A673 (cell line): Measurements from ENCODE around the gene DHRS1. TPM values are rescaled to one million over a fixed set of nuclear protein-coding genes. Genes with fewer than 3 reads are reported as not detected.
A peak's percentile ranks its signal among the peaks of the same experiment; 100 is the strongest.
"Not testable (repeated sequence)": the region's sequence is repeated elsewhere in the genome, so short reads cannot be mapped to it uniquely, and the experiment has no call there.

Experiments
- BruUV-seq: library from RNA; stranded (reverse); fragments of 400-500 nt; replicated peaks from 2 replicates; lab custom pipeline; 2021; lab: Mats Ljungman, UMichigan
- CTCF ChIA-PET: fragments of 300-600 bp; sonication (Branson Sonifier 250); formaldehyde crosslinking; loops from one replicate; lab custom pipeline; 2022; ENCODE audit warnings: antibody characterized with exemption; lab: Charles Lee
- POLR2A ChIA-PET: fragments of 300-600 bp; sonication (Branson Sonifier 250); formaldehyde crosslinking; loops from one replicate; lab custom pipeline; 2022; ENCODE audit warnings: antibody characterized with exemption; ENCODE audit not compliant: low non-redundant PET; lab: Charles Lee
- DNase-seq: peaks from one replicate; pipeline ENCODE4 v3.0.0-alpha.2; 2015; ENCODE audit warnings: low spot score
- H3K27ac ChIP-seq: fragments of 200-600 bp; sonication (generic); 2 replicates; pipeline ENCODE4 v1.5.1; 2016; ENCODE audit warnings: mixed run types, low read depth, mild to moderate bottlenecking, mixed read lengths, antibody characterized with exemption, low read length; ENCODE audit not compliant: poor library complexity, severe bottlenecking
- H3K27me3 ChIP-seq: fragments of 200-600 bp; sonication (generic); replicated peaks from 2 replicates; pipeline ENCODE4 v1.6.1; 2017; ENCODE audit warnings: mixed run types, low read depth, mild to moderate bottlenecking, mixed read lengths, antibody characterized with exemption, low read length; ENCODE audit not compliant: insufficient read depth, poor library complexity
- H3K36me3 ChIP-seq: fragments of 200-600 bp; sonication (generic); 2 replicates; pipeline ENCODE4 v1.6.1; 2016; ENCODE audit warnings: mixed run types, mild to moderate bottlenecking, mixed read lengths, antibody characterized with exemption, low read length; ENCODE audit not compliant: insufficient read depth, poor library complexity, severe bottlenecking
- H3K4me1 ChIP-seq: fragments of 200-600 bp; sonication (generic); 2 replicates; pipeline ENCODE4 v1.6.1; 2017; ENCODE audit warnings: mixed run types, mild to moderate bottlenecking, mixed read lengths, antibody characterized with exemption, low read length; ENCODE audit not compliant: insufficient read depth, poor library complexity, severe bottlenecking
- H3K4me3 ChIP-seq: fragments of 200-600 bp; sonication (generic); 2 replicates; pipeline ENCODE4 v1.5.1; 2016; ENCODE audit warnings: low read depth, mixed run types, mild to moderate bottlenecking, mixed read lengths, low read length; ENCODE audit not compliant: poor library complexity, severe bottlenecking
- H3K9me3 ChIP-seq: fragments of 200-600 bp; sonication (generic); 2 replicates; pipeline ENCODE4 v1.6.1; 2016; ENCODE audit warnings: mixed run types, low read depth, mild to moderate bottlenecking, mixed read lengths, antibody characterized with exemption, low read length; ENCODE audit not compliant: poor library complexity, severe bottlenecking
- EZH2 ChIP-seq: fragments of 200-600 bp; sonication (generic); IDR thresholded peaks from 2 replicates; pipeline ENCODE4 v1.6.1; 2017; ENCODE audit warnings: borderline replicate concordance, low read depth, mild to moderate bottlenecking, mixed read lengths, antibody characterized with exemption, low read length; ENCODE audit not compliant: poor library complexity, severe bottlenecking
- intact Hi-C: fragments of 100-400 bp; cut with micrococcal nuclease; formaldehyde crosslinking; loops from one replicate; pipeline ENCODE4 v1.10.0; 2022; ENCODE audit not compliant: unreplicated experiment
- total RNA-seq: library from RNA; stranded (reverse); gene quantifications from 2 replicates; pipeline ENCODE4 v1.2.3, GENCODE V29; 2021
- TF ChIP-seq, protein P1 (sequence below): fragments of 300-800, 200-600 bp; sonication (generic); conservative IDR thresholded peaks from 2 replicates; pipeline ENCODE4 v1.5.1; 2017; ENCODE audit warnings: low read depth, mild to moderate bottlenecking, antibody characterized with exemption, low read length, moderate library complexity, mixed read lengths

The DHRS1 gene
- total RNA-seq, 1 experiment from 2014 or later: 13.3 TPM

GRCh38 chr14:24329736-24330135 lies 30.2 kb upstream of the DHRS1 start:
- no peaks in the 10 kb centered on the region for H3K27me3 ChIP-seq
- no peak overlapping the region for H3K27ac ChIP-seq
- H3K36me3 ChIP-seq: no peaks in the 10 kb centered on the region
- no peak for DNase-seq
- ChIA-PET CTCF (interaction anchor here (1.3 kb wide), 1 partner anchor 108 kb away, joined by 3 read pairs; no protein-coding TSS in a partner anchor), POLR2A (no interaction called here)
- peaks cover 10% of the 10 kb centered on the region for H3K4me1 ChIP-seq
- no TSS peak for BruUV-seq
- intact Hi-C loops: no loop called here
- no peak for TF ChIP-seq EZH2
- TF ChIP-seq, protein P1, sequence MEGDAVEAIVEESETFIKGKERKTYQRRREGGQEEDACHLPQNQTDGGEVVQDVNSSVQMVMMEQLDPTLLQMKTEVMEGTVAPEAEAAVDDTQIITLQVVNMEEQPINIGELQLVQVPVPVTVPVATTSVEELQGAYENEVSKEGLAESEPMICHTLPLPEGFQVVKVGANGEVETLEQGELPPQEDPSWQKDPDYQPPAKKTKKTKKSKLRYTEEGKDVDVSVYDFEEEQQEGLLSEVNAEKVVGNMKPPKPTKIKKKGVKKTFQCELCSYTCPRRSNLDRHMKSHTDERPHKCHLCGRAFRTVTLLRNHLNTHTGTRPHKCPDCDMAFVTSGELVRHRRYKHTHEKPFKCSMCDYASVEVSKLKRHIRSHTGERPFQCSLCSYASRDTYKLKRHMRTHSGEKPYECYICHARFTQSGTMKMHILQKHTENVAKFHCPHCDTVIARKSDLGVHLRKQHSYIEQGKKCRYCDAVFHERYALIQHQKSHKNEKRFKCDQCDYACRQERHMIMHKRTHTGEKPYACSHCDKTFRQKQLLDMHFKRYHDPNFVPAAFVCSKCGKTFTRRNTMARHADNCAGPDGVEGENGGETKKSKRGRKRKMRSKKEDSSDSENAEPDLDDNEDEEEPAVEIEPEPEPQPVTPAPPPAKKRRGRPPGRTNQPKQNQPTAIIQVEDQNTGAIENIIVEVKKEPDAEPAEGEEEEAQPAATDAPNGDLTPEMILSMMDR: no peak
- H3K9me3 ChIP-seq: no peaks in the 10 kb centered on the region
- no peak overlapping the region for H3K4me3 ChIP-seq

- H3K27ac ChIP-seq: no peak overlapping the region
- no peak overlapping the region for H3K4me3 ChIP-seq
- no peaks in the 10 kb centered on the region for H3K9me3 ChIP-seq
- no peaks in the 10 kb centered on the region for H3K27me3 ChIP-seq
- no TSS peak for BruUV-seq
- H3K4me1 ChIP-seq: peaks cover 6% of the 10 kb centered on the region
- ChIA-PET POLR2A (no interaction called here), CTCF (interaction anchor here (1.2 to 1.3 kb wide), 2 partner anchors 102 to 108 kb away, joined by 3 to 7 read pairs; no protein-coding TSS in a partner anchor)
- no peak for DNase-seq
- intact Hi-C loops: no loop called here
- no peaks in the 10 kb centered on the region for H3K36me3 ChIP-seq
- TF ChIP-seq EZH2: no peak
- TF ChIP-seq, protein P1: no peak
These were observed 29.6 kb upstream of the DHRS1 start for GRCh38 chr14:24329073-24329663.

- BruUV-seq, H3K27ac ChIP-seq, H3K4me3 ChIP-seq, H3K36me3 ChIP-seq, DNase-seq, H3K27me3 ChIP-seq, intact Hi-C loops, H3K4me1 ChIP-seq, H3K9me3 ChIP-seq: not testable (repeated sequence)
- TF ChIP-seq, protein P1: peak; percentile 48
- ChIA-PET POLR2A (interaction anchor here (0.6 kb wide), 1 partner anchor 10 kb away, joined by 3 read pairs; no protein-coding TSS in a partner anchor), CTCF (interaction anchor here (1.2 to 1.5 kb wide), 3 partner anchors 104 to 109 kb away, joined by 5 to 7 read pairs (median 6); no protein-coding TSS in a partner anchor)
These were observed 28.3 kb upstream of the DHRS1 start for GRCh38 chr14:24327914-24328313.
